Memory B cell (primary cell): Measurements from ENCODE around the gene DDX51.

Experiments
- ATAC-seq: fragments of 150-1000 bp; cut with Tn5 transposase; 2 replicates; pipeline ENCODE4 v1.10.0; 2021; ENCODE audit warnings: low read depth, mild to moderate bottlenecking, moderate library complexity
- DNase-seq, 2 donors: peaks; one replicate each; pipeline ENCODE4 v3.0.0; 2022; ENCODE audit warnings: low spot score in 2 of 2
- H3K27ac Mint-ChIP-seq: one replicate; pipeline ENCODE4 v1.8.0; 2022; ENCODE audit warnings: mild to moderate bottlenecking, moderate library complexity, mixed read lengths
- H3K27me3 Mint-ChIP-seq: one replicate; pipeline ENCODE4 v1.8.0; 2022; ENCODE audit warnings: mixed read lengths
- H3K36me3 Mint-ChIP-seq: one replicate; pipeline ENCODE4 v1.8.0; 2022; ENCODE audit warnings: mild to moderate bottlenecking, mixed read lengths
- H3K4me1 Mint-ChIP-seq: one replicate; pipeline ENCODE4 v1.8.0; 2022; ENCODE audit warnings: mixed read lengths
- H3K4me3 Mint-ChIP-seq: one replicate; pipeline ENCODE4 v1.8.0; 2022; ENCODE audit warnings: mild to moderate bottlenecking, moderate library complexity, mixed read lengths
- H3K9me3 Mint-ChIP-seq: one replicate; pipeline ENCODE4 v1.8.0; 2022; ENCODE audit warnings: mixed read lengths

DDX51 gene

DNA sequence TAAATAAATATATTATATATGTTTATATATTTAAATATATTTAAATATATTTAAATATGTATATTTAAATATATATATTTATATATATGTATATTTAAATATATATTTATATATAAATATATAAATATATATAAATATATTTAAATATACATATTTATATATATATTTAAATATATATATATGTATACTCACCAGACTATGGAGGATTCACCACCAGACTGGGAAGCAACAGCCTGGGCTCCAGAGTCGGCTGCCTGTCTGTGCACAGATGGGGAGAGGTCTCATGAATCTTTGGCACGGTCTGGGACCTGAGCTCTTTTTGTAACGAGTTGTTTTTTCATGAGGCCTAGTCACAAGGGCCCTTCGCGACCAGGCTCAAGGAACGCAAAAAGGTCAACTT lies 21.5 kb upstream of the DDX51 start:
- H3K27ac Mint-ChIP-seq = no peak overlapping the region
- peaks cover 18% of the 10 kb centered on the region for H3K4me1 Mint-ChIP-seq

DNA sequence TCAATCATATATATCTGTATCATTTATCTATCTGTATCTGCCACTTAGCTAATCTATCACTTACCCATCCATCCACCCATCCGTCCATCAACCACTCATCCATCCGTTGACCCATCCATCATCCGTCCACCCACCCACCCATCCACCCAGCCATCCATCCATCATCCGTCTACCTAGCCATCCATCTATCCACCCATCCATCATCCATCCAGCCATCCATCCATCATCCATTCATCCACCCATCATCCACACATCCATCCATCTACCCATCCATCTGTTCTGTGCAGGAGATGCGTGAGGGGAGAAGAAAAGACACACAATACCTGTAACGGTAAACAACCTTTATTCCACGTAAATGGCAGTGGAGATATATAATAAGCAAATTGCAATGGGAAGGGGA lies 20.3 kb upstream of the DDX51 start:
- DNase-seq = no peak
- Mint-ChIP-seq H3K4me3 (no peak overlapping the region), H3K27me3 (peaks cover 17% of the 10 kb centered on the region), H3K4me1 (peaks cover 18% of the 10 kb centered on the region), H3K9me3 (peaks cover 13% of the 10 kb centered on the region), H3K27ac (no peak overlapping the region), H3K36me3 (peaks cover 6% of the 10 kb centered on the region)
- ATAC-seq = no peak

More for the DNA sequence above, 21.5 kb upstream of the DDX51 start:
- no peak for ATAC-seq
- H3K4me3 Mint-ChIP-seq = no peak overlapping the region
- H3K36me3 Mint-ChIP-seq = peaks cover 6% of the 10 kb centered on the region
- no peak for DNase-seq
- peaks cover 17% of the 10 kb centered on the region for H3K27me3 Mint-ChIP-seq
- peaks cover 13% of the 10 kb centered on the region for H3K9me3 Mint-ChIP-seq

DNA sequence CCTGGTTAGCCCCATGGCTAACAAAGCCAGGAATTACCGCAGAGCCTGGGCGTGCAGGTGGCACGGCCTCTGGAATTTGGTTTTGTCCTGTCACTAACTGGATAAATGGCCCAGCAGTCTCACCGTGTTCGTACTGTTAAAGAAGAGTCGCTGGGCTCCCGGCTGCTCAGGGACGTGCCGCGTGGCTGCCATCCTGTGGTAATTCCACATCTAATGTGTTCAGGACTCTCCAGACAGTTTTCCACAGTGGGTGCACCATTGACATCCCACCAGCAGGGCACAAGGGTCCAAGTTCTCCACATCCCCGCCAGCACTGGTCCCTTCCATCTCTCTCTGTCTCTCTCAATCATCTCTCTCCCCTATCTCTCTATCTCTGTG lies 19.8 kb upstream of the DDX51 start:
- Mint-ChIP-seq H3K4me3 (no peak overlapping the region), H3K9me3 (peaks cover 13% of the 10 kb centered on the region), H3K36me3 (peaks cover 6% of the 10 kb centered on the region), H3K4me1 (peaks cover 18% of the 10 kb centered on the region), H3K27me3 (peaks cover 17% of the 10 kb centered on the region), H3K27ac (no peak overlapping the region)
- no peak for DNase-seq
- no peak for ATAC-seq

DNA sequence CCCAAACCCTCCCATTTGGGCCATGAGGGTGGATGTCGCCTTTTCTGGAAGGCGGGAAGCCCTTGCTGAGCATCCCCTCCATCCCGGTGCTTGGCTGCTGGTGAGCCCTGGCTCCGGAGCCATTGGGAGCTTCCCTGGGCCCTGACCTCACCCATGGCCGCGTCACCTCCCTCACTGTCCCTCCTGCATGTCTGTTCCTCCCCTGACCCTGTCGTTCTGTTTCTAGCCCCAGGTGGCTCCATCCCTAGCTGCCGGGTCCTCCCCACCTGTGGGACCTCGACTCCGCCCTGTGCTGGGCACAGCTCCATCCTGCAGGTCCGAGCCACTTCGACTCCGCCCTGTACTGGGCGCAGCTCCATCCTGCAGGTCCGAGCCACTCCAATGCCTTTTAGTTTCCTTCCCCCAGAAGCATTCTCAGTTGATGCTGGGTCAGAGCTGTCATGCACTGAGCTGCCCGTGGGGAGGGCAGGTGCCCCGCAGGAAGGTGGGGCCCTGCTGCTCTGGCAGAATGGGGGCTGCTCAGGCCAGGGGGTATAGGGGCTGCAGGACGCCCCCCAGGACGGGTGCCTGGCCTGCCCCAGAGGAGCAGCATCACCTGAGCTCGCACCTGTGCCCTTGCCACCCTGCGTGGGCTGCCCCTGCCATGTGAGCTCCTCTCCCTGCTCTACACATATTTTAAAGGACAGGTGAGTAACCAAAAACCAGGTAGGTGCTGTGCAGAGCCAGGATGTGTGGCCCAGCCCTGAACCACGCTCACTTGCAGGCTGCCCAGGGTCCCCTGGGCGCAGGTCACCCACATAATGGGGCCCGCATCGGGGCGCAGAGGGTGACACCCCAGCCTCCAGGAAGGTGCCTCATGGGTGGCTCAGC lies 19.2 kb upstream of the DDX51 start:
- H3K4me1 Mint-ChIP-seq = peaks cover 18% of the 10 kb centered on the region
- H3K36me3 Mint-ChIP-seq = peaks cover 6% of the 10 kb centered on the region
- DNase-seq = no peak
- ATAC-seq = no peak
- peaks cover 13% of the 10 kb centered on the region for H3K9me3 Mint-ChIP-seq
- no peak overlapping the region for H3K4me3 Mint-ChIP-seq
- peaks cover 17% of the 10 kb centered on the region for H3K27me3 Mint-ChIP-seq
- no peak overlapping the region for H3K27ac Mint-ChIP-seq

DNA sequence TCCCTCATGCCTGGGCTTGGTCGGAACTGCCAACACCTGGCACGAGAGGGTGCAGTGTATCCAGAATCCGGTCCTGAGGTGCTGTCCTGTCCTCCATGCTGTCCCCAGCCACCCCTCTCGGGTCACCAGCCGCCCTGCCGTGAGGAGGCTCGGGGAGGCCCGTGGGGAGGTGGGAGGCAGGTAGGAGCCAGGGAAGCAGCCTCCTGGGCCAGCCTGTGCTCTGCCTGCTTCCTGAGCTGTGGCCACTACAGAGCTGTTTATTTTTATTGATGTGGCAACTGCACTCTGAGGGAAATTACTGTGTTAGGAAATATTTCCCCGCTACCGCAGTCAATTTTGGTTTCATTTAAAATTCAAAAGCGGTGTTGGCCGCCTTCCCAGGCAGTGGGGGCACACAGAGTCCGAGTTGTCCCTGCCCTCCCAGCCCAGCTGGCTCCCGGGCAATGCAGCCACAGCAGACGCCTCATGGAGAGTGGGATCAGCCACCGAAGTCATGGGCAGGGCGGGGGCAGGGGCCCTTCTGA lies 18.5 kb upstream of the DDX51 start:
- DNase-seq (no peak), ATAC-seq (no peak)
- Mint-ChIP-seq H3K27ac (no peak overlapping the region), H3K4me3 (no peak overlapping the region), H3K9me3 (peaks cover 13% of the 10 kb centered on the region), H3K36me3 (peaks cover 6% of the 10 kb centered on the region), H3K27me3 (peaks cover 17% of the 10 kb centered on the region), H3K4me1 (peaks cover 18% of the 10 kb centered on the region)

DNA sequence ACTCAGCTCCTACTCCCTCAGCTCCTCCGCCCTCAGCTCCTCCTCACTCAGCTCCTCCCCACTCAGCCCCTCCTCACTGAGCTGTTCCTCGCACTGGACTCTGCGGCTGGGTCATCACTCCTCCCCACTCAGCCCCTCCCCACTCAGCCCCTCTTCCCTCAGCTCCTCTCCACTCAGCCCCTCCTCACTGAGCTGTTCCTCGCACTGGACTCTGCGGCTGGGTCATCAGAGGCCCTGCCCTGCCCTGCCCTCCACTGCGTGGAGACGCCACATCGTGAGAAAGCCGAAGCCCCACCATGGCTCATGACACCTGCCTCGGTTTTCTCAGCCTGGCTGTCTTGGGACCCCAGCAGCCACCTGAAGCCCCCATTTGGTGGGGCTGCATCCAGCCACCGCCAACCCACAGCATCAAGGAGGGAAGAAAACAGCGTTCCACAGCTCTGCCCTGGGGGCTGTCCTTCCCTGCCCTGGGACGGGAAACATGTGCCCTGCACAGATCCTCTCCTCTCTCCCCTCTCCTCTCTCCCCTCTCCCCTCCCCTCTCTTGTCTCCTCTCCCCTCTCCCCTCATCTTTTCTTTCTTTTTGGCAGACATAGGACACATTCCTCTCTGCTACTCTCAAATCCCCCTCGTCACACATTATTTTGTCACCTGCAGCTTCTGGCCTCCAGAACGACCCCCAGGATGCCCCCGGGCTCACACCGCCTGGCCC lies 17.8 kb upstream of the DDX51 start:
- peaks cover 15% of the 10 kb centered on the region for H3K27me3 Mint-ChIP-seq
- peak overlapping the region; percentile 30 for H3K27ac Mint-ChIP-seq
- no peak for ATAC-seq
- H3K4me1 Mint-ChIP-seq = peaks cover 17% of the 10 kb centered on the region
- no peak for DNase-seq
- H3K9me3 Mint-ChIP-seq = peaks cover 11% of the 10 kb centered on the region
- no peak overlapping the region for H3K4me3 Mint-ChIP-seq
- peaks cover 5% of the 10 kb centered on the region for H3K36me3 Mint-ChIP-seq

DNA sequence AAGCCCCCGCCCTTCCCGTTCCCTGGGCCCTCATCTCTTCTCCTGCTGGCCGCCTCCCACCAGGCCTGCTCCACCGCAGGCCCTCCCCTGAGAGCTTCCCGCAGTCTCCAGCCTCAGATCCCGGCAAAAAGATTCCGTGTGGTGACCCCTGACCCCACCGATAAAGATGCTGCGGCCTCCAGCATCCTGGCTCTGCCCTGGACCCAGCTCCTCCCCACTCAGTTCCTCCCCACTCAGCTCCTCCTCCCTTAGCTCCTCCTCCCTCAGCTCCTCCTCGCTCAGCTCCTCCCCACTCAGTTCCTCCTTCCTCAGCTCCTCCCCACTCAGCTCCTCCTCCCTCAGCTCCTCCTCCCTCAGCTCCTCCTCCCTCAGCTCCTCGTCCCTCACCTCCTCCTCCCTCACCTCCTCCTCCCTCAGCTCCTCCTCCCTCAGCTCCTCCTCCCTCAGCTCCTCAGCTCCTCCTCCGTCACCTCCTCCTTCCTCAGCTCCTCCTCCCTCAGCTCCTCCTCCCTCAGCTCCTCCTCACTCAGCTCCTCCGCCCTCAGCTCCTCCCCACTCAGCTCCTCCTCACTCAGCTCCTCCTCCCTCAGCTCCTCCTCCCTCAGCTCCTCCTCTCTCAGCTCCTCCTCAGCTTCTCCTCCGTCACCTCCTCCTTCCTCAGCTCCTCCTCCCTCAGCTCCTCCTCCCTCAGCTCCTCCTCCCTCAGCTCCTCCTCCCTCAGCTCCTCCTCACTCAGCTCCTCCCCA lies 17.1 kb upstream of the DDX51 start:
- no peak for ATAC-seq
- DNase-seq = no peak
- Mint-ChIP-seq H3K4me3 (no peak overlapping the region), H3K36me3 (no peaks in the 10 kb centered on the region), H3K9me3 (peaks cover 4% of the 10 kb centered on the region), H3K27me3 (peaks cover 8% of the 10 kb centered on the region), H3K4me1 (peaks cover 10% of the 10 kb centered on the region), H3K27ac (no peak overlapping the region)

DNA sequence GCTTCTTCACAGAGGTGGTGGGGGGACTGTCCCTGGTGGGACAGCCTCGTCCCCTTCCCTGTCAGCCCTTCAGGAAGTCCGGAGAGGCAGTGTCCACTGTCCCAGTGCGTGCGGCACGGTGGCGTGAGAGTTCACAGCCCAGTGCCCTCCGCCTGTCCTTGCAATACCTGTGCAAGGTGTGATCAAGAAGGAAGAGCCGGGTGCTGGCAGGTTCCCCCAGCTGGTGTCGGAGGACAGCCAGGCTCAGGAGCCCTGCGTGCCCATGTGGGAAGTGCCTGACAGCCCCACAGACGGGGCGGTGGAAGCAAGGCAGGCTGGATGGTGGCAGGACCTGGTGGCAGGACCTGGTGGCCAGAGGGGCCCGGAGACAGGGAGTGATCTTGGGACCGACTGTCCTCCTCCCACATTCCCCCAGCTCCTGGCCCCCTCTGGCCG lies 16.5 kb upstream of the DDX51 start:
- Mint-ChIP-seq H3K27ac (no peak overlapping the region), H3K9me3 (peaks cover 2% of the 10 kb centered on the region), H3K4me1 (peaks cover 7% of the 10 kb centered on the region), H3K4me3 (no peak overlapping the region), H3K36me3 (no peaks in the 10 kb centered on the region), H3K27me3 (peaks cover 6% of the 10 kb centered on the region)
- DNase-seq (no peak), ATAC-seq (no peak)

DNA sequence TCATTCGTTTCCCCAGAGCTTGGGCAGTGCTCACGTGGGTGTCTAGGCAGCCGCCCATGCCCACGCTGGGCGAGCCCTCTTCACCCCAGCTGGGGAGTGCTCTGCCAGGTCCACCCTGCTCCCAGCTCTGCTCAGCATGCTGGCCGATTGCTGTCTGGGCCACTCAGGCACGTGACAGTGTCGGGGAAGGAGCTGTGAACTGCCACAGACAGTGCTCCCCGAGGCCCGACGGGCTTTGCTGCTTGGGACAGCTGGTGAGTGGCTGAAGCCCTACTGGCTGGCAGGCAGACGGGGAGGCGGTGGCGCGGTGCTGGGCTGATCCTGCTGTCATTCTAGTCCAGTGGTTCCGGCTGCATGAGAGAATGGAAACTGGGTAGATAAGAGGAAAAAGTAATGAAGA lies 15.9 kb upstream of the DDX51 start:
- no peak overlapping the region for H3K27ac Mint-ChIP-seq

DNA sequence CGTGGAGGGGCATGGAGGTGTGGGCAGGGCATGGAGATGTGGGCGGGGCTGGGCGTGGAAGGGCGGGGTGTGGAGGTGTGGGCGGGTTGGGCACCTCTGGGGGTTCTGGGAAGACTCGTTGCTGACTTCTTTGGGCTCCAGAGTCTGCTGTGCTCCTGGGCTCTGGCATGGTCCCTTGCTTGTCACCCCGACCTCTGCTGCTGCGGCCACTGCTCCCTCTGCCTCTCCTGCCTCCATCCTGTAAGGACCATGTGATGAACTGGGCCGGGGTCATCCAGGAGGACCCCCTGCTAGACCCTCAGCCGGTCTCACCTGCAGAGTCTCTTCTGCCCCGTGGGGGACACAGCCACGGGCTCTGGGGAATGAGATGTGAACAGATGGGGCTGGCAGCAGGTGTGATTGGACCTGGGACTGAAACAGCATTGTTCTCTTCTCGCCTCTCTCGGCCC lies 15.5 kb upstream of the DDX51 start:
- Mint-ChIP-seq H3K36me3 (no peaks in the 10 kb centered on the region), H3K4me1 (peaks cover 7% of the 10 kb centered on the region), H3K4me3 (no peak overlapping the region), H3K27ac (no peak overlapping the region), H3K9me3 (peaks cover 2% of the 10 kb centered on the region), H3K27me3 (peaks cover 5% of the 10 kb centered on the region)
- DNase-seq (no peak), ATAC-seq (no peak)

More for the DNA sequence above, 15.9 kb upstream of the DDX51 start:
- Mint-ChIP-seq H3K4me1 (peaks cover 7% of the 10 kb centered on the region), H3K27me3 (peaks cover 6% of the 10 kb centered on the region), H3K9me3 (peaks cover 2% of the 10 kb centered on the region), H3K4me3 (no peak overlapping the region), H3K36me3 (no peaks in the 10 kb centered on the region)
- ATAC-seq = no peak
- DNase-seq = no peak

DNA sequence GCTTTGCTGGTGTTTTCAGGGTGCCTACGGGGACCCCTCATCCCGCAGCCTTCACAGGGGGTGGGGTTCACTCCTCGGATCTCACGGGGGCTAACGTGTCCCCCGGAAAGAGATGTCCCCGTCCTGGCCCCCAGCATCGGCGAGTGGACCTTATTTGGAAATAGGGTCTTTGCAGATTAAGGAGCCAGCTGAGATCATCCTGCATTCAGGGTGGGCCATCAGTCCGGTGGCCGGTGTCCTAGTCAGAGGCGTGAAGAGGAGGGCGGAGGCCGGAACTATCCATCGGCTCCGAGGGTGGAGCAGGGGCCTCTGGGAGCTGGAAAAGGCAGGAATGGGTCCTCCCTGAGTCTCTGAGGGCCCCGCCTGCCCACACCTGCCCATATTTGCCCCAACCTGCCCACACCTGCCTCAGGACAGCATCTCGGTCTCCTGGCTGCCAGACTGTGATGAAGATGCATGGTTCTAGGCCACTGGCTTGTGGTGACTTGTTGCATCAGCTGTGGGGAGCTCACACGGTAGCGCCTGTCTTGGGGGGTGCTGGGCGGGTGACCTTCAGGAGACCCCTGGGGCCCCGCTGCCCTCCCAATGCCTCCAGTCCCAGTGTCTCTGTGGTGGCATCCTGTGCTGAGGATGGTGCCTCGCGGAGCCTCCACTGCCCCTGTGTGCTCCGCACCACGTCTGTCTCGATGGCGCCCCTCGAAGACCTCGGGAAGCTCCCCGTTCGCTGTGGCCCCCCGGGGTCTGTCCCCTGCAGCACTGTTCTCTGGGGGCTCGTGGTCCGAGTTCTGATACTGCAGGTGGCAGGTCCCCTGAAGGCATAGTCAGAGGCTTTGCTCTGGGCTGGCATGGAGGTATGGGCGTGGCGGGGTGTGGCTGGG lies 14.8 kb upstream of the DDX51 start:
- Mint-ChIP-seq H3K4me3 (no peak overlapping the region), H3K27me3 (no peaks in the 10 kb centered on the region), H3K9me3 (peaks cover 2% of the 10 kb centered on the region), H3K4me1 (peaks cover 7% of the 10 kb centered on the region), H3K27ac (no peak overlapping the region), H3K36me3 (no peaks in the 10 kb centered on the region)
- DNase-seq (no peak), ATAC-seq (no peak)

DNA sequence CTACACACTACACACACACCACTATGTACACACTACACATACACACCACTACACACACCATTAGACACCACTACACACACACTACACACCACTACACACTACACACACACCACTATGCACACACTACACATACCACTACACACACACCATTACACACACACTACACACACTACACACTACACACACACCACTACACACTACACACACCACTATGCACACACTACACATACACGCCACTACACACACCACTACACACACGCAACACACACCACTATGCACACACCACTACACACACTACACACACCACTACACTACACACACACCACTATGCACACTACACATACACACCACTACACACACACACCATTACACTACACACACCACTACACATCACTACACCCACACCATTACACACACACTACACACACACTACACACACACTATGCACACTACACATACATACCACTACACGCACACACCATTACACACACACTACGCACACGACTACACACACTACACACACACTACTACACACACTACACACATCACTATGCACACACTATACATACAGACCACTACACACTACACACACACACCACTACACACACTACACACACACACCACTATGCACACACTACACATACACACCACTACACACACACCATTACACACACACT lies 13.8 kb upstream of the DDX51 start:
- ATAC-seq = no peak
- Mint-ChIP-seq H3K36me3 (no peaks in the 10 kb centered on the region), H3K9me3 (peaks cover 2% of the 10 kb centered on the region), H3K4me1 (peaks cover 5% of the 10 kb centered on the region), H3K4me3 (no peak overlapping the region), H3K27me3 (no peaks in the 10 kb centered on the region), H3K27ac (no peak overlapping the region)
- no peak for DNase-seq
